AG04449 (cell line): ENCODE data around the gene CRISP1.

Experiments
- CTCF ChIA-PET: fragments of 350-600 bp; formaldehyde crosslinking; extraction: SDS; loops from one replicate; lab custom pipeline; 2021; ENCODE audit warnings: antibody characterized with exemption; lab: Yijun Ruan, JAX
- POLR2A ChIA-PET: fragments of 400-600, 350-600 bp; formaldehyde crosslinking; extraction: SDS; loops from one replicate; lab custom pipeline; 2020; ENCODE audit warnings: antibody characterized with exemption, inconsistent platforms; lab: Yijun Ruan, JAX
- DNase-seq: peaks from one replicate; pipeline ENCODE4 v3.0.0-alpha.2; 2010; ENCODE audit warnings: low read depth, low spot score
- H3K4me3 ChIP-seq: 2 replicates; pipeline ENCODE4 v1.5.1; 2011; ENCODE audit warnings: low read depth, mild to moderate bottlenecking, control low read depth, low read length
- TF ChIP-seq, protein P1 (sequence below): IDR thresholded peaks from one replicate; pipeline ENCODE4 v1.5.1; 2011; ENCODE audit warnings: mild to moderate bottlenecking, moderate library complexity, low read length, control low read depth, inconsistent platforms; ENCODE audit not compliant: insufficient read depth; ENCODE audit errors: missing control alignments

The CRISP1 gene

GRCh38 chr6:49833386-49833785 is 32.9 kb downstream of the CRISP1 start:
- no peak overlapping the region for H3K4me3 ChIP-seq
- no peak for DNase-seq
- ChIA-PET CTCF (no interaction called here), POLR2A (no interaction called here)
- TF ChIP-seq, protein P1, sequence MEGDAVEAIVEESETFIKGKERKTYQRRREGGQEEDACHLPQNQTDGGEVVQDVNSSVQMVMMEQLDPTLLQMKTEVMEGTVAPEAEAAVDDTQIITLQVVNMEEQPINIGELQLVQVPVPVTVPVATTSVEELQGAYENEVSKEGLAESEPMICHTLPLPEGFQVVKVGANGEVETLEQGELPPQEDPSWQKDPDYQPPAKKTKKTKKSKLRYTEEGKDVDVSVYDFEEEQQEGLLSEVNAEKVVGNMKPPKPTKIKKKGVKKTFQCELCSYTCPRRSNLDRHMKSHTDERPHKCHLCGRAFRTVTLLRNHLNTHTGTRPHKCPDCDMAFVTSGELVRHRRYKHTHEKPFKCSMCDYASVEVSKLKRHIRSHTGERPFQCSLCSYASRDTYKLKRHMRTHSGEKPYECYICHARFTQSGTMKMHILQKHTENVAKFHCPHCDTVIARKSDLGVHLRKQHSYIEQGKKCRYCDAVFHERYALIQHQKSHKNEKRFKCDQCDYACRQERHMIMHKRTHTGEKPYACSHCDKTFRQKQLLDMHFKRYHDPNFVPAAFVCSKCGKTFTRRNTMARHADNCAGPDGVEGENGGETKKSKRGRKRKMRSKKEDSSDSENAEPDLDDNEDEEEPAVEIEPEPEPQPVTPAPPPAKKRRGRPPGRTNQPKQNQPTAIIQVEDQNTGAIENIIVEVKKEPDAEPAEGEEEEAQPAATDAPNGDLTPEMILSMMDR, result no peak

DNA sequence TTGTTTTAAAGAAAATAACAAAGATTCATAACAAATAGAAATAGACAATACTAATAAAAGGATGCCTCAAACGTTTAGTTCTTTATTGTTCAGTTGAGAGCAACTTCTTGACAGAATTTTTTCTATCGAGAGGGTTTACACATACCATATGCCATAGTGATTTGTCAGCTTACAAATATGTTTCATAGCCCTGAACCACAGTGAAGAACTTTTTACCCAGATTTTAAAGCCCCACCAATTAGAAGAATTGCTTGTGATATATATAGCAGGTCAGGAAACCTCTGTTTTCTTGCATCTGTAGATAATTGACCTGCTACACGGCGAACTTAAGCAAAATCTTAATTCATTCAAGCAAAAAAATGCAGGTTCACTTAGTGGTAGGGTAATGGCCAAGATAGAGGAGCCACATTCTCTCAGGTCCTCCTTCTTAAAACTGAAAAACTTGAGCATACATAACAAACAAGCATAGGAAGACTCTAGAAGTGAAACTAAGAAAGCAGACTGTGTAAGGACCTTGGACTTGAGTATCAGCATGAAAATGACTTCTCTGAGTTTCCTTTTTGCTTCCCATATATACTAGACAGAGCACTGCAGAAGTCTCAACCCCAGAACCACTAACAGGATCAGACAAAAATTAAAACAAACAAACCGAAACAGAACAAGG is 39.5 kb downstream of the CRISP1 start:
- TF ChIP-seq, protein P1, result no peak
- CTCF ChIA-PET, result no interaction called here
- POLR2A ChIA-PET, result no interaction called here
- no peak overlapping the region for H3K4me3 ChIP-seq
- DNase-seq, result no peak

GRCh38 chr6:49815166-49815565 is 51.2 kb downstream of the CRISP1 start:
- TF ChIP-seq, protein P1, result no peak
- H3K4me3 ChIP-seq, result no peak overlapping the region
- ChIA-PET CTCF (no interaction called here), POLR2A (no interaction called here)
- no peak for DNase-seq

- TF ChIP-seq, protein P1, result no peak
- POLR2A ChIA-PET, result no interaction called here
- no peak for DNase-seq
- no peak overlapping the region for H3K4me3 ChIP-seq
- CTCF ChIA-PET, result no interaction called here
Observed at GRCh38 chr6:49813248-49813647, 53.1 kb downstream of the CRISP1 start.

GRCh38 chr6:49806145-49806544 is 60.2 kb downstream of the CRISP1 start:
- H3K4me3 ChIP-seq, result no peak overlapping the region
- ChIA-PET POLR2A (no interaction called here), CTCF (no interaction called here)
- TF ChIP-seq, protein P1, result no peak
- DNase-seq, result no peak

GRCh38 chr6:49805246-49805645 is 61.1 kb downstream of the CRISP1 start:
- no peak overlapping the region for H3K4me3 ChIP-seq
- TF ChIP-seq, protein P1, result no peak
- DNase-seq, result no peak
- POLR2A ChIA-PET, result no interaction called here
- CTCF ChIA-PET, result no interaction called here
